Type B pancreatic cell (in vitro differentiated cells): ENCODE results near the gene KDM6A. TPM values are rescaled to one million over a fixed set of nuclear protein-coding genes. Genes with fewer than 3 reads are reported as not detected.

Experiments used
- DNase-seq: peaks from one replicate; pipeline ENCODE4 v3.0.0; 2021; ENCODE audit warnings: mixed read lengths; ENCODE audit not compliant: unreplicated experiment; ENCODE audit errors: extremely low spot score
- H3K27ac Mint-ChIP-seq: 2 replicates; pipeline ENCODE4 v1.8.0; 2021; ENCODE audit warnings: mild to moderate bottlenecking, mixed read lengths
- H3K27me3 Mint-ChIP-seq: 2 replicates; pipeline ENCODE4 v1.8.0; 2021; ENCODE audit warnings: mixed read lengths
- H3K36me3 Mint-ChIP-seq: 2 replicates; pipeline ENCODE4 v1.8.0; 2021; ENCODE audit warnings: mixed read lengths
- H3K4me1 Mint-ChIP-seq: one replicate; pipeline ENCODE4 v1.8.0; 2021; ENCODE audit warnings: mixed read lengths; ENCODE audit not compliant: unreplicated experiment
- H3K4me3 Mint-ChIP-seq: 2 replicates; pipeline ENCODE4 v1.8.0; 2021; ENCODE audit warnings: mild to moderate bottlenecking, mixed read lengths
- H3K9me3 Mint-ChIP-seq: 2 replicates; pipeline ENCODE4 v1.8.0; 2021; ENCODE audit warnings: mixed read lengths
- total RNA-seq: library from RNA; stranded (reverse); gene quantifications from 2 replicates; pipeline ENCODE4 v1.2.1, GENCODE V29; 2021; ENCODE audit warnings: low replicate concordance
- TF ChIP-seq, protein P1 (sequence below): fragments of 200-600 bp; sonication (generic); conservative IDR thresholded peaks from 2 replicates; pipeline ENCODE4 v1.5.0; 2021; ENCODE audit warnings: antibody characterized with exemption, mild to moderate bottlenecking

The KDM6A gene
- total RNA-seq, 1 donor from 2014 or later: 38.1 TPM

DNA sequence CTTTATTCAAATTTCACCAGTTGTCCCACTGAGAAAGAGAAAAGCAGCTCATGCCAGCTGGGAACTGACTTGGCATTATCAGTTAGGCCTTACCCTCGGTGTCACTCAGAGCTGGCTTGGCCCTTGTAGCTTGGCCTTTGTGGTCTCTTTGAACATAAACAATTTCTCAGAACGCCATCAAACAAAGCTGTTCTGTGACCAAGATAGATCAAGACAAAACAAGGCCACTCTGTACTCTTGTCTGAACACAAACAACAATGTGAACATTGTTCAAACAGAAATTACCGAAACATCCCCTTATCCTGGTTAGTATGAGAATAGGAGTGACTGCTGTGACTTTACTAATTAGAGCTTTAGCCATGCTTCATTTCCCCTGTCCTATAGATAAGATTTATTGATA, 270.5 kb downstream of the KDM6A start:
- H3K9me3 Mint-ChIP-seq: peaks cover 7% of the 10 kb centered on the region
- no peaks in the 10 kb centered on the region for H3K4me1 Mint-ChIP-seq
- H3K36me3 Mint-ChIP-seq: no peaks in the 10 kb centered on the region
- H3K4me3 Mint-ChIP-seq: no peak overlapping the region
- H3K27ac Mint-ChIP-seq: no peak overlapping the region
- DNase-seq: no peak
- TF ChIP-seq, protein P1, sequence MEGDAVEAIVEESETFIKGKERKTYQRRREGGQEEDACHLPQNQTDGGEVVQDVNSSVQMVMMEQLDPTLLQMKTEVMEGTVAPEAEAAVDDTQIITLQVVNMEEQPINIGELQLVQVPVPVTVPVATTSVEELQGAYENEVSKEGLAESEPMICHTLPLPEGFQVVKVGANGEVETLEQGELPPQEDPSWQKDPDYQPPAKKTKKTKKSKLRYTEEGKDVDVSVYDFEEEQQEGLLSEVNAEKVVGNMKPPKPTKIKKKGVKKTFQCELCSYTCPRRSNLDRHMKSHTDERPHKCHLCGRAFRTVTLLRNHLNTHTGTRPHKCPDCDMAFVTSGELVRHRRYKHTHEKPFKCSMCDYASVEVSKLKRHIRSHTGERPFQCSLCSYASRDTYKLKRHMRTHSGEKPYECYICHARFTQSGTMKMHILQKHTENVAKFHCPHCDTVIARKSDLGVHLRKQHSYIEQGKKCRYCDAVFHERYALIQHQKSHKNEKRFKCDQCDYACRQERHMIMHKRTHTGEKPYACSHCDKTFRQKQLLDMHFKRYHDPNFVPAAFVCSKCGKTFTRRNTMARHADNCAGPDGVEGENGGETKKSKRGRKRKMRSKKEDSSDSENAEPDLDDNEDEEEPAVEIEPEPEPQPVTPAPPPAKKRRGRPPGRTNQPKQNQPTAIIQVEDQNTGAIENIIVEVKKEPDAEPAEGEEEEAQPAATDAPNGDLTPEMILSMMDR: no peak
- H3K27me3 Mint-ChIP-seq: no peaks in the 10 kb centered on the region

DNA sequence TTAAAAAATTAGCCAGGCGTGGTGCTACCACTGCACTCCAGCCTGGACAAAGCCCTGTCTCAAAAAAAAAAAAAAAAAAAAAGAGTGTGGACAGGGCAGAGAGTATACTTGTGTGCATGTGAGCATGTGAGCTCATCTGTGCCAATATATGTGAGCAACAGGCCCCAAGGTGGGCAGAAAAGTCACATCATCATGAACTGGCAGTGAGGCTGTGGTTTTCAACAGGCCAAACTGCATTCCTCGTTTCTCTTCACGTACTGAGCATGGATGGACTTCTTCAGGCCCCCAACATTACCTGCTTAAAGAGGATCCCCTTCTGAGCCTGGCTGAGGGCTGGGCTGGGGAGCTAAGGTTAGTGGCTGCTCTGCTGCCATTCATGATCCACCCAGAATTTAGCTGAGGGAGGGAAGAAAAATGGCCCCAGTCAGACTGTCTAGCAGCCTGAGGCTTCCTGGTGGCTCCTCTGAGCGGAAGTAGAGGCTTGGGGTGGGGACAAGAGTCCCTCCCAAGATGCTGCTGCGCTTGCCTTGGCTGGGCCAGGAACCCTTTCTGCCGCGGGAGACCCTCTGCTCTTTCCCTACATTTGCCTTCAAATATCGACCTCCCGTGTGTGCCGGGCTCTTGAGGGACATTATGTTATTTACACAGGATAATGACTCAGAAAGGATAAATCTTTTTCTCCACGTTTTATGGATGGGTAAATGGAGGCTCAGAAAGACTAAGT, 272.7 kb downstream of the KDM6A start:
- TF ChIP-seq, protein P1: no peak

DNA sequence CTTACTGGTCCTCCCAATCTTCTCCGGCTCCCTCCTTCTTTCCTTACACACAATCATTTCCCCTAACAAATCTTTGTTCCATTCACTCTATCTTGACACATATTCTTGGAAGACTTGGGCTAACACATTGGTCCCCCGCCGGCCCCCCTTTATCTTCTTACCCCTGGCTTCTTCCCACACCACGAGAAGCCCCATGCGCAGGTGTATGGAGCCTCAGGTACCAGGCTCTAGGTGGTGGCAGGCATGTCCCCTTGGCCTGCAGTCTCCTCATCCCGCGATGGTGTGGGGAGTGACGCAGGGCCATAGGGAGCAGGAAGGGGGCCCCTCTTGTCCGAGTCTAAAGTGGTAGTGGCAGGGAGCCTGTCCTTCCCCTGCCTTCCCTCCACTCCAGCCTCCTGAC, 277.8 kb downstream of the KDM6A start:
- Mint-ChIP-seq H3K36me3 (no peaks in the 10 kb centered on the region), H3K27me3 (no peaks in the 10 kb centered on the region), H3K4me3 (no peak overlapping the region), H3K4me1 (no peaks in the 10 kb centered on the region), H3K27ac (no peak overlapping the region), H3K9me3 (peaks cover 4% of the 10 kb centered on the region)
- TF ChIP-seq, protein P1: no peak
- DNase-seq: no peak

More for the DNA sequence above, 272.7 kb downstream of the KDM6A start:
- Mint-ChIP-seq H3K36me3 (no peaks in the 10 kb centered on the region), H3K4me3 (no peak overlapping the region), H3K9me3 (peaks cover 8% of the 10 kb centered on the region), H3K27me3 (no peaks in the 10 kb centered on the region), H3K4me1 (no peaks in the 10 kb centered on the region), H3K27ac (no peak overlapping the region)
- no peak for DNase-seq

DNA sequence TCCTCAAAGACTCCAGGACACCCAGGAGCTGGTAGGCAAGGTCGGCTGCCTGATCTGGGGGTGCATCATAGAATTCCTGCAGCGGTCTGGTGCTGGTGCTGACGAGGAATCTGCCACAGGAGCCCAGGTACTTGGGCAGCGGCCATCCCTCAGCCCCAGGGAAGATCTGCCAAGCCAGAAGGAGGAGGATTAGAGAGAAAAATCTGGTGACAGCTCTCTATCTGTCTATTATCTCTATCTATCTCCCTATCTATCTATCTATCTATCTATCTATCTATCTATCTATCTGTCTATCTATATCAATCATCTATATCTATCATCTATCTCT, 281.0 kb downstream of the KDM6A start:
- TF ChIP-seq, protein P1: no peak
- H3K4me1 Mint-ChIP-seq: no peaks in the 10 kb centered on the region
- no peak overlapping the region for H3K4me3 Mint-ChIP-seq
- H3K9me3 Mint-ChIP-seq: no peaks in the 10 kb centered on the region
- H3K36me3 Mint-ChIP-seq: no peaks in the 10 kb centered on the region
- H3K27me3 Mint-ChIP-seq: no peaks in the 10 kb centered on the region
- no peak overlapping the region for H3K27ac Mint-ChIP-seq
- DNase-seq: no peak

DNA sequence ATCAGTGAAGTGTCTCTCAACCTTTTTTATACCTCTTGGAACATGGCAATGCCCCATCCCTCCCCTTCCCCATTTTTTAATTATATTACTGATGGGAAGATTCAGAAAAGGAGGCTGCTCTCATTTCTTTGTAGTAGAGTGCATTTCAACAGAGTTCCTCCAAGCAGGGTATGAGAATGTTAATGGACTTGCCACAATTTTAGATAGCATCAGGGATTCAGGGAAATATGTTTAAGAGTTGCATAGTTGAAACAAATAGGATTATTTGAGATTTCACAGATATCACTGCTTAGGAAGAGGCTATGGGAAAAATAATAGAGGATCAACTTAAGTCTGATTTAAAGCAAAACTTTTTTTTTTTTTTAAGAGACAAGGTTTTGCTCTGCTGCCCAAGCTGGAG, 281.5 kb downstream of the KDM6A start:
- no peak overlapping the region for H3K27ac Mint-ChIP-seq
- no peak for DNase-seq
- H3K36me3 Mint-ChIP-seq: no peaks in the 10 kb centered on the region
- H3K9me3 Mint-ChIP-seq: no peaks in the 10 kb centered on the region
- no peaks in the 10 kb centered on the region for H3K27me3 Mint-ChIP-seq
- H3K4me3 Mint-ChIP-seq: no peak overlapping the region
- no peaks in the 10 kb centered on the region for H3K4me1 Mint-ChIP-seq
- TF ChIP-seq, protein P1: no peak

DNA sequence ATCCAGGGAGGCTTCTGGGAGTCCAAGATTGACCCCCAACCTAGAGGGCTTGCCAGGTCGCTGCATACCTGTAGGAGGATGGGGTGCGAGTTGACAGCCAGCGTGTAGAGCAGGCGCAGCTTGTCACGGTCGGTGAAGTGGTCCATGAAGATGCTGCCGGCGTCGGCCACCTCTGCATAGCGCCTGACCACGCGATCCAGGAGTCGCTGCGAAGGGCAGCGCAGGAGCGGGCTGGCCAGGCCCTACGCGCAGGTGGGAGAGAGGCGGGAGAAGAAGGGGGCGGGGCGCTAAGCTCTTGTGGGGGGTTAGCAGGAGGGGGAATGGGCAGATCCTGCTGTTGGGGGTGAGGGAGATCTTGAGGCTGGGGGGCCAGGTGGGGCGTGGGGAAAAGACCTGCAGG, 284.7 kb downstream of the KDM6A start:
- Mint-ChIP-seq H3K4me1 (no peaks in the 10 kb centered on the region), H3K27me3 (no peaks in the 10 kb centered on the region), H3K9me3 (no peaks in the 10 kb centered on the region), H3K36me3 (no peaks in the 10 kb centered on the region), H3K27ac (no peak overlapping the region), H3K4me3 (no peak overlapping the region)
- TF ChIP-seq, protein P1: no peak
- no peak for DNase-seq
